Pancreas (tissue), 10 donors: ENCODE data around the gene GAGE10. TPM values are rescaled to one million over a fixed set of nuclear protein-coding genes. Genes with fewer than 3 reads are reported as not detected.
A peak's percentile ranks its signal among the peaks of the same experiment; 100 is the strongest.

Experiments used
- ATAC-seq, 4 donors: fragments of 200-7000 bp; cut with Tn5 transposase; one replicate each; pipeline versions ENCODE4 v1.8.0 to v1.9.1; 2020; ENCODE audit warnings: mild to moderate bottlenecking in 4 of 4, moderate library complexity in 4 of 4
- DNase-seq, 6 donors: peaks; one replicate each; pipeline ENCODE4 v3.0.0-alpha.2; 2020
- FAIRE-seq: peaks from 2 replicates; lab custom pipeline; 2012; peaks lifted over from hg19 to GRCh38; lab: Jason Lieb, UNC
- H3K27ac ChIP-seq, 4 donors: fragments of 200-600 bp; sonication (generic); 1 replicate in 3 of 4; 2 replicates in 1 of 4; pipeline versions ENCODE4 v1.5.0 to v1.8.0; 2020
- H3K27me3 ChIP-seq, 4 donors: fragments of 200-600 bp; one replicate each; pipeline ENCODE4 v1.8.0; 2021
- H3K36me3 ChIP-seq, 3 donors: fragments of 200-600 bp; sonication (generic) in 1 of 3; one replicate each; pipeline versions ENCODE4 v1.5.0 to v1.8.0; 2020 to 2021
- H3K4me1 ChIP-seq, 3 donors: fragments of 200-600 bp; one replicate each; pipeline ENCODE4 v1.8.0; 2021
- H3K4me3 ChIP-seq, 4 donors: fragments of 200-600 bp; sonication (generic) in 2 of 4; one replicate each; pipeline versions ENCODE4 v1.5.0 to v1.8.0; 2020 to 2021
- H3K9me3 ChIP-seq, 4 donors: fragments of 200-600 bp; one replicate each; pipeline ENCODE4 v1.8.0; 2021
- CTCF ChIP-seq, 4 donors: fragments of 200-600 bp; sonication (generic) in 3 of 4; IDR thresholded peaks; one replicate each; pipeline versions ENCODE4 v1.5.0 to v1.8.0; 2021; ENCODE audit warnings: antibody characterized with exemption in 4 of 4
- WGBS, 2 donors: extraction: QIAGEN DNeasy Blood & Tissue Kit; methylation state at CpG; one replicate each; pipeline ENCODE4 v1.1.7; 2013; 5-methylcytosine and 5-hydroxymethylcytosine counted together
- intact Hi-C, 3 donors: fragments of 100-400 bp; cut with DNase I; formaldehyde crosslinking; loops; one replicate each; pipeline versions ENCODE4 v1.11.1 to v1.14.2; 2022
- polyA plus RNA-seq, 2 donors: library from polyadenylated mRNA; stranded (reverse); fragments of 200-250 nt; gene quantifications; one replicate each; pipeline ENCODE4 v1.2.3, GENCODE V29; 2013
- total RNA-seq, 6 donors: library from RNA; stranded (reverse); fragmentation: NEBNext Ultra II Directional in 4 of 6; extraction: Animal tissue kit (Norgen Biotek cat#: 25700) in 4 of 6; gene quantifications; one replicate each; pipeline versions ENCODE4 v1.2.1 to v1.2.4, GENCODE V29; 2021 to 2023
- donor health status: healthy with polysubstance abuse.
- donor health status: DM: no; HTN: no; CAD: no; lungs with moderate emphysema.
- donor health status: DM: no; HTN: no; CAD: no.
- donor health status: control.
- donor health status: control.
- donor health status: Bipolar disorder and iron deficiency.
- donor health status: DM: yes; HTN: yes; CAD: no.
- donor health status: DM: no; HTN: no; CAD: no.
- donor health status: DM: no; HTN: no; CAD: no.
- donor health status: DM: yes; HTN: yes; CAD: no.

GAGE10 gene
- total and polyA plus RNA-seq, 8 donors, result not detected

- FAIRE-seq (no peak), DNase-seq (no peak), ATAC-seq (no peak)
- Histone ChIP-seq H3K27me3 (no peaks in the 10 kb centered on the region), H3K4me1 (no peaks in the 10 kb centered on the region), H3K9me3 (no peaks in the 10 kb centered on the region), H3K4me3 (no peak overlapping the region), H3K36me3 (no peaks in the 10 kb centered on the region), H3K27ac (no peak overlapping the region)
- no peak for TF ChIP-seq CTCF (IDR thresholded peaks at IDR 0.05)
- intact Hi-C loops, result no loop called here
- WGBS, 2 donors, result 75 to 84% methylated on average over 3 of the region's 3 CpGs
Measured at GRCh38 chrX:49278081-49278480, 25.4 kb upstream of the GAGE10 start.

DNA sequence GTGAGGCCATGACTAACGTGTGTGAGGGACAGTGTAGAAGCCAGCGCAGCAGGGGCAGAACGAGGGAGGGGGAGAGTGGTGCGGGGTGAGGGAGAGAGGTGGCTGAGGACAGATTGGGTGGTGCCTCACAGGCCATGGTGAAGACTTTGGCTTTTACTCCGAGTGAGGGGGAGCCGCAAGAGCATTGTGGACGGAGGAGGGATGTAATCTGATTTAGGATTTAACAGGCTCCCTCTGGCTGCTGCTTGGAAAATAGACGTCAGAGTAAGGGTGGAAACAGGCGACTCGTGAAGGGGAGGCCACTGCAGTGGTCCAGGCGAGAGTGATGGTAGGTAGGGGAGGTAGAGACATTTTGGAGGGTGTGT, 20.8 kb upstream of the GAGE10 start:
- no peak overlapping the region for H3K4me3 ChIP-seq
- no peaks in the 10 kb centered on the region for H3K9me3 ChIP-seq
- no peak overlapping the region for H3K27ac ChIP-seq
- 51 to 59% methylated on average over 11 of the region's 11 CpGs for WGBS, 2 donors
- no peak for FAIRE-seq
- peak in 2 of 4 donors; percentile 38 to 49 for ATAC-seq
- H3K27me3 ChIP-seq, result peaks cover 0 to 6% (median 0%) of the 10 kb centered on the region in 4 donors
- H3K4me1 ChIP-seq, result no peaks in the 10 kb centered on the region
- no peaks in the 10 kb centered on the region for H3K36me3 ChIP-seq
- intact Hi-C loops, result no loop called here
- no peak for DNase-seq
- TF ChIP-seq CTCF (IDR thresholded peaks at IDR 0.05), result no peak

DNA sequence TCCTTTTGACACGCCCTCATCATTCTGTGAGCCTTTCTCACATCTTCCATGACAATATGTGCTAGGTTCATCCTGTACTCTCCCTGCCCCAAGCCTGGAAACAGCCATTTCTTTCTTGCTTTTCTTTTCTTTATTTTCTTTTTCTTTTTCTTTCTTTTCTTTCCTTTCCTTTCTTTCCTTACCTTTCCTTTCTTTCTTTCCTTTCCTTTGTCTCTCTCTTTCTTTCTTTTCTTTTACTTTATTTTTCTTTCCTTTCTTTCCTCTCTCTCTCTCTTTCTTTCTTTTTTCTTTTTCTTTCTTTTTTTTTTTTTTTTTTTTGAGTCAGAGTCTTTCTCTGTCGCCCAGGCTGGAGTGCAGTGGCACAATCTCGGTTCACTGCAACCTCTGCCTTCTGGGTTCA, 19.2 kb upstream of the GAGE10 start:
- Histone ChIP-seq H3K9me3 (no peaks in the 10 kb centered on the region), H3K36me3 (no peaks in the 10 kb centered on the region), H3K4me1 (no peaks in the 10 kb centered on the region), H3K27me3 (peaks cover 0 to 6% (median 0%) of the 10 kb centered on the region in 4 donors), H3K4me3 (no peak overlapping the region), H3K27ac (no peak overlapping the region)
- TF ChIP-seq CTCF (IDR thresholded peaks at IDR 0.05), result no peak
- no peak for DNase-seq
- no peak for ATAC-seq
- 74 to 96% methylated on average over 3 of the region's 3 CpGs for WGBS, 2 donors
- FAIRE-seq, result peak; percentile 34
- intact Hi-C loops, result no loop called here

GRCh38 chrX:49286136-49286535, 17.3 kb upstream of the GAGE10 start:
- no peak for ATAC-seq

More at GRCh38 chrX:49286136-49286535, 17.3 kb upstream of the GAGE10 start:
- H3K36me3 ChIP-seq, result no peaks in the 10 kb centered on the region
- DNase-seq (no peak), FAIRE-seq (no peak)
- WGBS, 2 donors, result 84 to 93% methylated on average over 18 of the region's 18 CpGs
- no peak overlapping the region for H3K27ac ChIP-seq
- no peaks in the 10 kb centered on the region for H3K4me1 ChIP-seq
- intact Hi-C loops, result no loop called here
- peaks cover 0 to 6% (median 0%) of the 10 kb centered on the region in 4 donors for H3K27me3 ChIP-seq
- H3K9me3 ChIP-seq, result no peaks in the 10 kb centered on the region
- H3K4me3 ChIP-seq, result no peak overlapping the region
- no peak for TF ChIP-seq CTCF (IDR thresholded peaks at IDR 0.05)
